GM21717 (cell line): ENCODE measurements around the gene NUBPL.

Experiments used
- ATAC-seq: cut with Tn5 transposase; IDR thresholded peaks from one replicate; pipeline ENCODE4 v1.9.1; 2021; ENCODE audit warnings: mild to moderate bottlenecking, moderate library complexity; ENCODE audit not compliant: unreplicated experiment

The NUBPL gene

GRCh38 chr14:31909977-31910376, 348.8 kb downstream of the NUBPL start:
- no peak for ATAC-seq
